ENCODE measurements around the gene OCEL1.
A peak's percentile ranks its signal among the peaks of the same experiment; 100 is the strongest.
"Not testable (repeated sequence)": the region's sequence is repeated elsewhere in the genome, so short reads cannot be mapped to it uniquely, and the experiment has no call there.

Gene OCEL1

GRCh38 chr19:17226002-17226933 lies at the start of gene OCEL1:
Gene OCEL1, plus strand, starts transcription at chr19:17226226. Its CDS starts 22 bp downstream, at chr19:17226248.
- Mint-ChIP-seq H3K27ac (peak within 1 kb of the TSS; percentile 97), H3K4me1 (ENCODE audit: low read depth) (peaks cover 10% of the 10 kb centered on the region)

GRCh38 chr19:17178291-17178690 lies 47.7 kb upstream of the OCEL1 start:
- DNase-seq: no peak
- Mint-ChIP-seq H3K4me1 (ENCODE audit: low read depth) (peaks cover 8% of the 10 kb centered on the region), H3K9me3 (no peaks in the 10 kb centered on the region), H3K36me3 (ENCODE audit: low read depth) (peaks cover 72% of the 10 kb centered on the region), H3K27ac (no peak overlapping the region), H3K27me3 (no peaks in the 10 kb centered on the region), H3K4me3 (no peak overlapping the region)

More at GRCh38 chr19:17226002-17226933, at the start of gene OCEL1:
- H3K27me3 Mint-ChIP-seq: no peaks in the 10 kb centered on the region
- peaks cover 9% of the 10 kb centered on the region for H3K36me3 Mint-ChIP-seq (ENCODE audit: low read depth)
- peak; percentile 97 for DNase-seq
- peak within 1 kb of the TSS; percentile 87 for H3K4me3 Mint-ChIP-seq
- H3K9me3 Mint-ChIP-seq: no peaks in the 10 kb centered on the region

- Mint-ChIP-seq H3K27ac (peak overlapping the region; percentile 52), H3K4me1 (ENCODE audit: low read depth) (peaks cover 20% of the 10 kb centered on the region), H3K27me3 (no peaks in the 10 kb centered on the region), H3K9me3 (no peaks in the 10 kb centered on the region), H3K4me3 (no peak overlapping the region), H3K36me3 (ENCODE audit: low read depth) (peaks cover 74% of the 10 kb centered on the region)
- DNase-seq: no peak
These were observed 44.9 kb upstream of the OCEL1 start for GRCh38 chr19:17180997-17181702.

GRCh38 chr19:17183271-17183761 lies 42.7 kb upstream of the OCEL1 start:
- Mint-ChIP-seq H3K4me1 (ENCODE audit: low read depth) (peaks cover 20% of the 10 kb centered on the region), H3K36me3 (ENCODE audit: low read depth) (peaks cover 73% of the 10 kb centered on the region), H3K9me3 (no peaks in the 10 kb centered on the region), H3K27ac (peak overlapping the region; percentile 96), H3K27me3 (no peaks in the 10 kb centered on the region), H3K4me3 (peak overlapping the region; percentile 77)
- DNase-seq: peak; percentile 63

GRCh38 chr19:17183858-17184321 lies 42.1 kb upstream of the OCEL1 start:
- H3K27ac Mint-ChIP-seq: peak overlapping the region; percentile 96
- H3K4me3 Mint-ChIP-seq: peak overlapping the region; percentile 77
- peak; percentile 63 for DNase-seq
- no peaks in the 10 kb centered on the region for H3K9me3 Mint-ChIP-seq
- no peaks in the 10 kb centered on the region for H3K27me3 Mint-ChIP-seq
- H3K4me1 Mint-ChIP-seq (ENCODE audit: low read depth): peaks cover 20% of the 10 kb centered on the region
- H3K36me3 Mint-ChIP-seq (ENCODE audit: low read depth): peaks cover 72% of the 10 kb centered on the region

- H3K4me3 Mint-ChIP-seq: peak overlapping the region; percentile 77
- peak; percentile 66 for DNase-seq
- no peaks in the 10 kb centered on the region for H3K9me3 Mint-ChIP-seq
- H3K27me3 Mint-ChIP-seq: no peaks in the 10 kb centered on the region
- peaks cover 20% of the 10 kb centered on the region for H3K4me1 Mint-ChIP-seq (ENCODE audit: low read depth)
- H3K36me3 Mint-ChIP-seq (ENCODE audit: low read depth): peaks cover 72% of the 10 kb centered on the region
- H3K27ac Mint-ChIP-seq: peak overlapping the region; percentile 96
These were observed 41.6 kb upstream of the OCEL1 start for GRCh38 chr19:17184371-17184841.

- Mint-ChIP-seq H3K27ac (peak overlapping the region; percentile 26), H3K36me3 (ENCODE audit: low read depth) (peaks cover 79% of the 10 kb centered on the region), H3K4me1 (ENCODE audit: low read depth) (peaks cover 20% of the 10 kb centered on the region)
These were observed 40.4 kb upstream of the OCEL1 start for GRCh38 chr19:17185590-17185989.

GRCh38 chr19:17191736-17192135 lies 34.3 kb upstream of the OCEL1 start:
- H3K27ac Mint-ChIP-seq; H3K4me1 Mint-ChIP-seq (ENCODE audit: low read depth); DNase-seq; H3K27me3 Mint-ChIP-seq; H3K9me3 Mint-ChIP-seq; H3K4me3 Mint-ChIP-seq: not testable (repeated sequence)
- H3K36me3 Mint-ChIP-seq (ENCODE audit: low read depth): peaks cover 83% of the 10 kb centered on the region

More at GRCh38 chr19:17185590-17185989, 40.4 kb upstream of the OCEL1 start:
- H3K9me3 Mint-ChIP-seq: no peaks in the 10 kb centered on the region
- DNase-seq: no peak
- no peaks in the 10 kb centered on the region for H3K27me3 Mint-ChIP-seq
- no peak overlapping the region for H3K4me3 Mint-ChIP-seq

- no peaks in the 10 kb centered on the region for H3K9me3 Mint-ChIP-seq
- no peaks in the 10 kb centered on the region for H3K4me1 Mint-ChIP-seq (ENCODE audit: low read depth)
- peaks cover 82% of the 10 kb centered on the region for H3K36me3 Mint-ChIP-seq (ENCODE audit: low read depth)
- no peak for DNase-seq
- H3K4me3 Mint-ChIP-seq: no peak overlapping the region
- H3K27me3 Mint-ChIP-seq: no peaks in the 10 kb centered on the region
- H3K27ac Mint-ChIP-seq: no peak overlapping the region
These were observed 33.3 kb upstream of the OCEL1 start for GRCh38 chr19:17192751-17193150.

GRCh38 chr19:17194608-17195007 lies 31.4 kb upstream of the OCEL1 start:
- no peaks in the 10 kb centered on the region for H3K27me3 Mint-ChIP-seq
- no peak overlapping the region for H3K27ac Mint-ChIP-seq
- no peaks in the 10 kb centered on the region for H3K4me1 Mint-ChIP-seq (ENCODE audit: low read depth)
- no peaks in the 10 kb centered on the region for H3K9me3 Mint-ChIP-seq
- H3K4me3 Mint-ChIP-seq: no peak overlapping the region
- no peak for DNase-seq
- peaks cover 79% of the 10 kb centered on the region for H3K36me3 Mint-ChIP-seq (ENCODE audit: low read depth)

- Mint-ChIP-seq H3K4me3 (no peak overlapping the region), H3K27me3 (no peaks in the 10 kb centered on the region), H3K9me3 (no peaks in the 10 kb centered on the region), H3K36me3 (ENCODE audit: low read depth) (peaks cover 79% of the 10 kb centered on the region), H3K4me1 (ENCODE audit: low read depth) (no peaks in the 10 kb centered on the region), H3K27ac (no peak overlapping the region)
- no peak for DNase-seq
These were observed 30.9 kb upstream of the OCEL1 start for GRCh38 chr19:17195106-17195505.

GRCh38 chr19:17196610-17197009 lies 29.4 kb upstream of the OCEL1 start:
- Mint-ChIP-seq H3K4me1 (ENCODE audit: low read depth) (no peaks in the 10 kb centered on the region), H3K9me3 (no peaks in the 10 kb centered on the region), H3K4me3 (no peak overlapping the region), H3K36me3 (ENCODE audit: low read depth) (peaks cover 81% of the 10 kb centered on the region), H3K27ac (peak overlapping the region; percentile 3), H3K27me3 (no peaks in the 10 kb centered on the region)
- no peak for DNase-seq

GRCh38 chr19:17197666-17198065 lies 28.4 kb upstream of the OCEL1 start:
- H3K27me3 Mint-ChIP-seq: no peaks in the 10 kb centered on the region
- no peak for DNase-seq
- no peaks in the 10 kb centered on the region for H3K9me3 Mint-ChIP-seq
- H3K4me3 Mint-ChIP-seq: no peak overlapping the region
- peaks cover 85% of the 10 kb centered on the region for H3K36me3 Mint-ChIP-seq (ENCODE audit: low read depth)
- H3K4me1 Mint-ChIP-seq (ENCODE audit: low read depth): no peaks in the 10 kb centered on the region
- H3K27ac Mint-ChIP-seq: peak overlapping the region; percentile 44

GRCh38 chr19:17200408-17201079 lies 25.5 kb upstream of the OCEL1 start:
- DNase-seq: no peak
- Mint-ChIP-seq H3K4me3 (no peak overlapping the region), H3K9me3 (no peaks in the 10 kb centered on the region), H3K4me1 (ENCODE audit: low read depth) (no peaks in the 10 kb centered on the region), H3K27me3 (no peaks in the 10 kb centered on the region), H3K27ac (peak overlapping the region; percentile 33), H3K36me3 (ENCODE audit: low read depth) (peaks cover 88% of the 10 kb centered on the region)
